Measurements from ENCODE around the gene ZFP57.

- no peak for TF ChIP-seq POLR2A (IDR thresholded peaks at IDR 0.05; ENCODE audit: low read depth, low read length)
- TF ChIP-seq POLR2AphosphoS5 (IDR thresholded peaks at IDR 0.05; ENCODE audit: low read depth, low read length), result no peak
- TF ChIP-seq TAF1 (IDR thresholded peaks at IDR 0.05; ENCODE audit: low read depth, low read length), result no peak
These were observed 29.5 kb upstream of the ZFP57 start for GRCh38 chr6:29710281-29710941.
